ENCODE data around the gene TTLL9. TPM values are rescaled to one million over a fixed set of nuclear protein-coding genes. Genes with fewer than 3 reads are reported as not detected.

TTLL9 gene
- total and polyA plus RNA-seq, 2 of the 13 experiments (the other 11 are each of a cell fraction or from before 2014, with no cell fraction given), result not detected

- TF ChIP-seq DMTF1 (CRISPR knock-in tag; IDR thresholded peaks at IDR 0.05) (no peak), ZNF644 (CRISPR knock-in tag; IDR thresholded peaks at IDR 0.05; ENCODE audit: low read depth) (no peak), HNF4G (IDR thresholded peaks at IDR 0.05; ENCODE audit: borderline replicate concordance, low read depth, low read length) (no peak), HNF4G (CRISPR knock-in tag; IDR thresholded peaks at IDR 0.05; ENCODE audit: borderline replicate concordance, low read depth) (no peak), ZNF878 (CRISPR knock-in tag; IDR thresholded peaks at IDR 0.05) (no peak), TCF7 (IDR thresholded peaks at IDR 0.05; ENCODE audit: low read depth) (no peak), SRSF9 (IDR thresholded peaks at IDR 0.05; ENCODE audit: borderline replicate concordance, insufficient read depth, low read depth, low read length, poor library complexity, severe bottlenecking) (no peak), SPEN (CRISPR knock-in tag; IDR thresholded peaks at IDR 0.05; ENCODE audit: low read depth) (no peak)
- TF ChIP-seq, protein P1, sequence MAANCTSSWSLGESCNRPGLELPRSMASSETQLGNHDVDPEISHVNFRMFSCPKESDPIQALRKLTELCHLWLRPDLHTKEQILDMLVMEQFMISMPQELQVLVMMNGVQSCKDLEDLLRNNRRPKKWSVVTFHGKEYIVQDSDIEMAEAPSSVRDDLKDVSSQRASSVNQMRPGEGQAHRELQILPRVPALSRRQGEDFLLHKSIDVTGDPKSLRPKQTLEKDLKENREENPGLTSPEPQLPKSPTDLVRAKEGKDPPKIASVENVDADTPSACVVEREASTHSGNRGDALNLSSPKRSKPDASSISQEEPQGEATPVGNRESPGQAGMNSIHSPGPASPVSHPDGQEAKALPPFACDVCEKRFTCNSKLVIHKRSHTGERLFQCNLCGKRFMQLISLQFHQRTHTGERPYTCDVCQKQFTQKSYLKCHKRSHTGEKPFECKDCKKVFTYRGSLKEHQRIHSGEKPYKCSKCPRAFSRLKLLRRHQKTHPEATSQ (CRISPR knock-in tag; IDR thresholded peaks at IDR 0.05; ENCODE audit: borderline replicate concordance), result no peak
Observed at GRCh38 chr20:31989030-31989645, 118.7 kb downstream of the TTLL9 start (continued).

Measured in HepG2 (cell line).